ELR (cell line): ENCODE results near the gene ACP2.

Experiments used
- DNase-seq: peaks from one replicate; pipeline ENCODE4 v3.0.0-alpha.2; 2015; ENCODE audit warnings: low read depth

The ACP2 gene

DNA sequence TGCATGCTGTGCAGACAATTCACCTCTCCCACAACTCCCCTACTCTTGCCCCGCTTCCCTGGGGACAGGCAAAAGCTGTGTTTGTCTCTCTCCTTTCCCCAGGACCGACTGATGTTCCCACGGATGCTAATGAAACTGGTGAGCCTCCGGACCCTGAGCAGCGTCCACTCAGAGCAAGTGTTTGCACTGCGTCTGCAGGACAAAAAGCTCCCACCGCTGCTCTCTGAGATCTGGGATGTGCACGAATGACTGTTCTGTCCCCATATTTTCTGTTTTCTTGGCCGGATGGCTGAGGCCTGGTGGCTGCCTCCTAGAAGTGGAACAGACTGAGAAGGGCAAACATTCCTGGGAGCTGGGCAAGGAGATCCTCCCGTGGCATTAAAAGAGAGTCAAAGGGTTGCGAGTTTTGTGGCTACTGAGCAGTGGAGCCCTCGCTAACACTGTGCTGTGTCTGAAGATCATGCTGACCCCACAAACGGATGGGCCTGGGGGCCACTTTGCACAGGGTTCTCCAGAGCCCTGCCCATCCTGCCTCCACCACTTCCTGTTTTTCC, 19.9 kb upstream of the ACP2 start:
- no peak for DNase-seq

DNA sequence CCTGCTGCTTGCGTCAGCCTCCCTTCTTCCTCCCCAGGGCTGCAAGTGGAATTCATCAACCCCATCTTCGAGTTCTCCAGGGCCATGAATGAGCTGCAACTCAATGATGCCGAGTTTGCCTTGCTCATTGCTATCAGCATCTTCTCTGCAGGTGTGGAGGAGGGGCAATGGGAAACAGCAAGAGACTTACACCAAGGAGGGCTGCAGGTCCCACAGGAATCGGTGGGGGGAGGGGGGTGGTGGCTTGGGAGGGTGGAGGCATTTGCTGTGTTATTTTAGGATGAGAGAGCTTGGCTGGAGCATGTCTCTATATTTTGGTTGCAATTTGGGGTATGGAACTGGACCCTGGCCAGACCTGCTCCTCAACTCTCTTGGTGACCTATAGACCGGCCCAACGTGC, 19.3 kb upstream of the ACP2 start:
- DNase-seq = no peak

DNA sequence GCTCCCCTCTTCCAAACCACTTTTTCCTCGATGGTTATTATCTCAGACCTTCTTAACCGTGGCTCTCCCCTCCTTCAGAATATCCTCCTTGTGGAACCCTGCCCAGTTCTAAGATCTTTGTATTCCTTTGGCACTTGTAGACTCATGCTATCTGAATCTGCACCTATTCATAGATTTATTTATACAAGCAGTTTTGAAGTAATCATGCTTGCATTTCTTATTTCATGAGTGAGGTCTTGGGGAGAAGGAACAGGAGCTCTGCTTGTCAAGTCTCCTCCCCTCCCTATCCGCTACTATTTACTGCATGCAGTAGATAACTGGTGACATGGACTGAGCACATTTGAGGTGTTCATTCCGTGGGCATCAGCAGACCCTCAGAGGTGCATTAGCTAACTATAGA, 15.9 kb upstream of the ACP2 start:
- DNase-seq = peak; percentile 37

DNA sequence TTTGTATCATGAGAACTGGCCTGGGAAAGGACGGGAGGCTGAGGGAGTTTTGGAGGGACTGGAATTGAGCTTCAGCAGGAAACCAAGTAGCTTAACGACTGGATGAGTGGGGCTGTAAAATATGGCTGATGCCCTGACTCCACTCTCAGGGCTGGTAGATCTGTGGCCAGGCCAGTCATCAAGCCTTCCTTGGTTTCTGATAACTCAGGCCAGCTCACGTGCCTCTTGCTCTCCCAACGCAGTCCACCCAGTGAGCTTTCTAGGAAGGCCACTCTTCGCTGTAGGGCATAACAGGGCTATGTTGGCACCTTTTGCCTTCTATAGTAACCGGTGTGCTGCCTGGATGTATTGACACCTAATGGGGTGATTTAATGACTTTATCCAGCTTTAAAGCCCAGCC, 15.5 kb upstream of the ACP2 start:
- DNase-seq = no peak

DNA sequence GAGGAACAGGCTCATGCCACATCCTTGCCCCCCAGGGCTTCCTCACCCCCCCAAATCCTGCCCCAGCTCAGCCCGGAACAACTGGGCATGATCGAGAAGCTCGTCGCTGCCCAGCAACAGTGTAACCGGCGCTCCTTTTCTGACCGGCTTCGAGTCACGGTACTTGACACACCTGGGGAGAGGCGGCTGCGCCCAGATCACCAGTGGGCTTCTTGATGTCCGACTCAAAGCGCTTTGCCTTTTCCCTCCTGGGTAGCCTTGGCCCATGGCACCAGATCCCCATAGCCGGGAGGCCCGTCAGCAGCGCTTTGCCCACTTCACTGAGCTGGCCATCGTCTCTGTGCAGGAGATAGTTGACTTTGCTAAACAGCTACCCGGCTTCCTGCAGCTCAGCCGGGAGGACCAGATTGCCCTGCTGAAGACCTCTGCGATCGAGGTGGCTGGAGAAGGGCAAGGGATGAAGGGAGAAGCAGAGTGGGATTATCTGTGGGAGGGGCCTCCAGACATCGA, 12.7 kb upstream of the ACP2 start:
- no peak for DNase-seq

DNA sequence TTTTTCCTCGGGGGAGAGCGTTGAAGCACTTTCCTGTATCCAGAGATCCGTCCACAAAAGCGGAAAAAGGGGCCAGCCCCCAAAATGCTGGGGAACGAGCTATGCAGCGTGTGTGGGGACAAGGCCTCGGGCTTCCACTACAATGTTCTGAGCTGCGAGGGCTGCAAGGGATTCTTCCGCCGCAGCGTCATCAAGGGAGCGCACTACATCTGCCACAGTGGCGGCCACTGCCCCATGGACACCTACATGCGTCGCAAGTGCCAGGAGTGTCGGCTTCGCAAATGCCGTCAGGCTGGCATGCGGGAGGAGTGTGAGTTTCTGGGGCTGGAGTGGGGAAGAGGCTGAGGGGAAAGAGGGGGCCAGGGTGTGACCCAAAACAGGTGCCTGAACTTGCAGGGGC, 11.8 kb upstream of the ACP2 start:
- no peak for DNase-seq

DNA sequence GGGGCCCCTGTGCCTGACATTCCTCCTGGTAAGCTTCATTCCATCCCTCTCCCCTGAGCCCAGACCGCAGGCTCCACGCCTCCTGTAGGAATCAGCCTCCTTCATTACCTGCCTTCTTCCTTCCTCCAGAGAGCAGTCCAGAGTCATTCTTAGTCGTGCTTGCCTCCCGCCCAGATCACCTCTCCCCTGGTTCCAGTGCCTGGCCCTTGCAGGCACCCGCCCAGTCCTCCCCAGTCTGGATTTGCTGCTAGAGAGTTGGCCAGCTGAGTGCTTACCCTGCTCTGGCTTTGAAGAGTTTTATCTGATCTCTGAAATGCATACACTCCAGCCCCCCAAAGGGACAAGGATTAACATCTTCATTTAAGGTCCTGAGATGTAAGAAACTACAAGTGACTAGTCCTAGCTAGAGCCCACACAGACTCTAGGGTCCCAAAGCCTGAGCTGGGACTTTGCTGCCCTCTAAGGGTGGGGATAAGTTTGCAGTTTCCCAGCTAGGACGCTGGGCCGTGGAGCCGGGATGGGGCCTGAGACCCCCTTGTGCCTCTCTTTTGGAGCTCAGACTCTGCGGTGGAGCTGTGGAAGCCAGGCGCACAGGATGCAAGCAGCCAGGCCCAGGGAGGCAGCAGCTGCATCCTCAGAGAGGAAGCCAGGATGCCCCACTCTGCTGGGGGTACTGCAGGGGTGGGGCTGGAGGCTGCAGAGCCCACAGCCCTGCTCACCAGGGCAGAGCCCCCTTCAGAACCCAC, 10.8 kb upstream of the ACP2 start:
- DNase-seq = peak; percentile 50

DNA sequence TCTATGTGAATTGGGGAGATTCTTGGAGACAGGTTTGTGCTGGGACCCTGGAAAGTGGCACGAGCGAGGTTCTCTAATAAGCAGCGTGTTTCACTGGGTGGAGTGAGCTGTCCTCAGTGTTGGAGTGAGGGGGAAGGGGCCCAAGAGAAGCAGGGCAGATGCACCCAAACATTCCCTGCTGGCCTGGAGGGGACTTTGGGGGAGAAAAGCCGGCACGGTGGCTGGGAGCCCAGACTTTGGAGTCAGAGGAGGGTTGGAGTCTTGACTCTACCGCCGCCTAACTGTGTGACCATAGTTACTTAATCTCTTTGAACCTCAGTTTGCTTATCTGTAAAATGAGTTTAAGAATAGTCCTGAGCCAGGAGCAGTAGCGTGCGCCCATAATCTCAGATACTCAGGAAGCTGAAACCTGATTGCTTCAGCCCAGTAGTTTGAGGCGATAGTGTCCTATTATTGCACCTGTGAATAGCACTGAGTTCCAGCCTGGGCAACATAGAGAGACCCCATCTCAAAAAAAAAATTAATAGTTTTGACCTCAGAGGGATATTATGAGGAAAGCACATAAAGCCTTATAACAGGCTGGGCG, 9.8 kb upstream of the ACP2 start:
- no peak for DNase-seq

DNA sequence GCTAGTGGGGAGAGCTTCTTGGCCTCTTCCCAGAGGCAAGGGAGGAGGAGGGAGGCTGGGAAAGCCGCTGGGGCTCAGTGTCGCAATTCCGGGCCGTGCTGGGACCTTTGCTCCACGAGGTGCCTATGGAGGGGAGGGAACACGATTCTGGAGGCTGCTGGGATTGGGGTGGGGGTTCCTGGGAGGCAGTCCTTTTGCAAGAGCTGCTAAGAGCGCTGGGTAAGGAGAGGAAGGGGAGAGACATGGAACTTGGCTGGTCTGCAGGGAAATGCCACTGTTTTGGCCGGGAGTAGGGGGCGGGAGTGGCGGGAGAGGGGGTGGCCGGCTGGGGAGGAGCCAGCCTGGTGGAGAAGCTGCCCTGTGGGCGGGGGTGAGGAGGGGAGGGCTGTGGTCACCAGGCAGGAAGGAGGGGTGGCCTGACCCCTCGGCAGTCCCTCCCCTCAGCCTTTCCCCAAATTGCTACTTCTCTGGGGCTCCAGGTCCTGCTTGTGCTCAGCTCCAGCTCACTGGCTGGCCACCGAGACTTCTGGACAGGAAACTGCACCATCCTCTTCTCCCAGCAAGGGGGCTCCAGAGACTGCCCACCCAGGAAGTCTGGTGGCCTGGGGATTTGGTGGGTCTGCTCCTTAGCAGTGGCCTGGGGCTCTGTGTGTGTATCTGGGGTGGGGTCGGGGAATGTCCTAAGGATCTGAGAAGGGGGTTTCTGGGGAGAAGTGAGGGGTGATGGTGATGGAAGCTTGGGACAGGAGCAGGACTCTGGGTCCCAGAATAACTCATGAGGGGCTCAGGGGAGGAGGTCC, 9.1 kb upstream of the ACP2 start, which contains the start of gene NR1H3:
NR1H3 (plus strand) TSS at position 480 of the 800 bp plus-strand sequence. CDS start 1,221 bp downstream, outside the sequence.
- peak; percentile 72 for DNase-seq

DNA sequence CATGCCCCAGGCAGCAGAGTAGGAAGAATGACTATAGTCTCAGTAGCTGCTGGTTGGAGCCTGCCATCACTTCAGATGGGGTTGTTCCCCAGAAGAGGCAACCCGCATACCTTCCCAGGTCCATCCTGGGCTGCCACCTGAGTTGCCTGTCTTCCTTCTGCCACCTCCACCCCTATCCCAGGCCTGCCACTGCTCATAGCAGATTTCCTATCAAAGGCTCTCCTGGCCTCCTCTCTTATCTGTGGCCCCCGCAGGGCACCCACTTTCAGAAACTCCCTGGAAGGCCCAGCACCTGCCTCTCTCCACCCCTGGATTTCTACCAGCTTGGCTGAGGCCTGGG, 8.5 kb upstream of the ACP2 start:
- no peak for DNase-seq

DNA sequence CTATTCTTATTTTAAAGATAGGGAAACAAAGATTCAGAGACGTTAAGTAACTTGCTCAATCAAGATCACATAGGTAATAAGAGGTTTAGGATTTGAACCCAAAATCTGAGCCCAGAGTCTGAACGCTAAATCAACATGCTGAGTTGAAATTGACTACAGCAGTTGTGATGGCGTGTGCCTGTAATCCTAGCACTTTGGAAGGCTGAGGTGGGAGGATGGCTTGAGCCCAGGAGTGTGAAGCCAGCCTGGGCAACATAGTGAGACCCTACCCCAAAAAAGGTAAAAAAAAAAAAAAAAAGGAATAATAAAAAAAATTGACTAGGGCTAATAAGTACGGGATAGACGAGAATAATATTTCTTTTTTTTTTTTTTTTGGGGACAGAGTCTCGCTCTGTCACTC, 7.8 kb upstream of the ACP2 start:
- no peak for DNase-seq

DNA sequence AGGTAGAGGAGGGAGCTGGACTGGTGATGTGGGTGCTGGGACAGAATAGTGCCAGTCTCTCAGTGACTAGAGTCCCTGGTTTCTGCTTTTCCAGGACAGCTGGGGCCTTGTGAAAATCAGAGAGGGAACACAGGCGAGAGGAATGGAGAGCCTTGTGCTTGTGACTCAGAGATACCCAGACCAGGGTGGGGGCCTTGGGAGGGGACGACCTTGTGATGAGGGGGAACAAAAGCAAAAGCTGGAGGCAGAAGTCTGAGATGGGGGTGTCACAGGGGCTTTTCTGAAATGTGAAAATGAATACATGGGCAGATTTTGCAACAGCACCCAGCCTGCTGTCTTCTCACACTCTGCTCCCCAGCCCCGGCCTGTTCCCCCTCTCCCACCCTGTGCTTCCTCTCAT, 5.8 kb upstream of the ACP2 start:
- DNase-seq = no peak

DNA sequence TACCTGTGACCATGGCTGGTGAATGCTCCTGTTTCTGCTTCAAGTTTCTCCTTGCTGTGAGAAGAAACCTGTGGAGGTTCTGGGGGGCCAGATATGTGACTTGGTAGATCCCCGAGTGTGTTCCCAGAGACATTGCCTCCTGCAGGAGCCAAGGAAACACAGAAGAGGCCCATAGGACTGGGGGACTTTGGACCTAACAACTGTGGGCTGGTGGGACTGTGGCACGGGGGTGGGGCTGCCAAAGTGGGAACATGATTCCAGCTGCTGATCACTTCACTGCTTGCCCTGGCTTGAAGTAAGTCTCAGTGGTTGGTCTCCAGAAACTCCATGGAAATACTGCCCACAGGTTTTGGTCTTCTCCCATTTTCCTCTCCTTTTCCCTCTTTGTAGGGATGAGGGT, 5.0 kb upstream of the ACP2 start:
- DNase-seq = no peak

DNA sequence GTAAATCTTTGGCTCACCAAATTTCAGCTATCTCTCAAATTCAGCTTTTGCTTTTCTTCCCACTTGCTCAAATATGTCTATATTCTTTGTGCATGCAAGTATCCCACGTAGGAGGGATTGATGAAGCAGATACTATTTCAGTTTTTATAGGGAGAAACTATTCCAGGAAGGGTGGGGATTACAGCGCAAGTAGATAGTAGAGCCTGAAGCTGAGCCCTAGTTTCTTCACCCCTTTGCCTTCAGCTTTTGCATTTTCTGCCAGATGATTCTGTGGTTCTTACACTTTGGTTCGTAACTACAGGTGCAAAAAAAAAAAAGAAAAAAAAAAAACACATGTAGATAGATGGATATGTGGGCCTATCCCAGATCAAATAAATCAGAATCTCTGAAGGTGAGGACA, 3.1 kb upstream of the ACP2 start:
- no peak for DNase-seq

DNA sequence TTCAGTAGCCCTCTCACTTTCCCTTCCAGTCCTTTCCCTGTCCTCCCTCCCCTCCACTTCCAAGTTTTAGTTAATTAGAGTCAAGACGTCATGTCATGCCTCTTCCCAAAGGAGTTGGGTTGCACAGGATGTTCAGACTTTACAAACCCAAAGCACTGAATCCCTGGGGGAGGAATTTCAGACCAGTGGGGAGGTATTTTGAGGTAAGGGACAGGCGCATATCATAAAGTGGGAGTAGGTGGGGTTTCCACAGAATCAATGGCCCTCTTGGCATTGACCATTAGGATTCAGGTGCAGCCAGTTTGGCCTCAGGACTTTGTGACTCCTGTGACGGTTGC, 733 bp upstream of the ACP2 start:
- DNase-seq = no peak

DNA sequence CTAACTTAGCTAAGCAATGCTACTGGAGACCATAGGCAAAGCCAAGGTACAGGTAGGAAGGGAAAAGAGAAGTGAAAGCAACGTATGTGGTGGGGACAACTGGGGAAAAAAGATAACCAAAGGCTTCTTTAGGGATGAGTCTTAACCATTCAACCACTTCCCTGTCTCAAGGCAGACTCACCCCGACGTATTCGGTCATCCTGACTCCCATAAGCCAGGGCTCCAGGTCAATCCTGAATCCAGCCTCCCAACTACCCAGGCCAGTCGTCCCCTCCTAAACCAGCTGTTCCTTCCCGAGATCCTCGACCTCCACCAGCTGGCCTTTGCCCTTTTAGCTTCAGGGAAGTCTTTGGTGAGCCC, 330 bp downstream of the ACP2 start:
- DNase-seq = peak; percentile 61

DNA sequence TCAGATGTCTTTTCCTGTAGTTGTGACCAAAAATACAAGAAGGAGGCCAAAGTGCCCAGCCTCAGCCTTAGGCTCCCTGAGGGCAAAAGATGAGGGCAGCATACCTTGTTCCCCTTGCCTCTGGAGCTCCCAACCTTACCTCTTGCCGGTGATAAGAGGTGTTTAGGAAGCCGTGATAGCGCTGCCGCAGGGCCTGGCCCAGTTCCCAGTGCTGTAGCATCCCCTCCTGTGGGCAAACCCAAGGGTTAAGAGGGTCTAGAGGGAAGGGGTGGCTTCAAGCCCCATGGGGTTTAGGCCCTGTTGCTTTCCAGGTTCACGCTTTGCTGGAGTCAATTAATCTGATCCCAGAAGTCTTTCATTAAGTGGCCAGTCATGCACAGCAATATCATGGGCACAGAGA, 1.1 kb downstream of the ACP2 start:
- no peak for DNase-seq

DNA sequence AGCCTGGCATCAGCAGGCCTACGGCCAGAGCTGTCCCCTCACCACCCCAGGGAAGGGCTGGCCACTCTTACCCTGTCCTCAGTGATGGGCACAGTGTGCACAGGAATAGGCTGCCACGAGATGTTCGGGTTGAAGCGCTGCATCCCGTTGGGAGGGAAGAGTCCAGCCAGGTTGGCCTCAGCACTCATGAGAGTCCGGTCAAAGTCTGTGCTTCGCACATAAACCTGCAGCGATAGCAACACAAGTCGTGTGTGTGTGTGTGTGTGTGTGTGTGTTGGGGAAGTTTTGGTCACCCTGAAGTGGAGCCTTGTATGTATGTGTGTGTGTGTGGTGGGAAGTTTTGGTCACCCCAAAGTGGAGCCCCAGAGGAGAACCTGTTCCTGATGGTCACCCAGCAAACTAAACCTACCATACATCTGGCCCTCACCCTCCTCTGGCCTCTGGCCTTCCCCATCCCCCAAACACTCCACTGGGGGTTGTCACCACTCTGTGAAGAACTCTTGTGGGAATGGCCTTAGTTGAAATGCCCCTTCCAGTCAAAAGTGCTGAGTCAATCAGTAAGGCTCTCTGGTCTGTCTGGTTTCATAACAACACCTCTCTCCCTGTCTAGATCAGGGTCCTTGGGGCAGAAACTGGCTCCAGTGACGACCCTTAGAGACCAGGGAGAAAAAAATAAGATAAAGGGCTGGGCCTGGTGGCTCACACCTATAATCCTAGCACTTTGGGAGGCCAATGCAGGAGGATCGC, 2.8 kb downstream of the ACP2 start:
- no peak for DNase-seq

DNA sequence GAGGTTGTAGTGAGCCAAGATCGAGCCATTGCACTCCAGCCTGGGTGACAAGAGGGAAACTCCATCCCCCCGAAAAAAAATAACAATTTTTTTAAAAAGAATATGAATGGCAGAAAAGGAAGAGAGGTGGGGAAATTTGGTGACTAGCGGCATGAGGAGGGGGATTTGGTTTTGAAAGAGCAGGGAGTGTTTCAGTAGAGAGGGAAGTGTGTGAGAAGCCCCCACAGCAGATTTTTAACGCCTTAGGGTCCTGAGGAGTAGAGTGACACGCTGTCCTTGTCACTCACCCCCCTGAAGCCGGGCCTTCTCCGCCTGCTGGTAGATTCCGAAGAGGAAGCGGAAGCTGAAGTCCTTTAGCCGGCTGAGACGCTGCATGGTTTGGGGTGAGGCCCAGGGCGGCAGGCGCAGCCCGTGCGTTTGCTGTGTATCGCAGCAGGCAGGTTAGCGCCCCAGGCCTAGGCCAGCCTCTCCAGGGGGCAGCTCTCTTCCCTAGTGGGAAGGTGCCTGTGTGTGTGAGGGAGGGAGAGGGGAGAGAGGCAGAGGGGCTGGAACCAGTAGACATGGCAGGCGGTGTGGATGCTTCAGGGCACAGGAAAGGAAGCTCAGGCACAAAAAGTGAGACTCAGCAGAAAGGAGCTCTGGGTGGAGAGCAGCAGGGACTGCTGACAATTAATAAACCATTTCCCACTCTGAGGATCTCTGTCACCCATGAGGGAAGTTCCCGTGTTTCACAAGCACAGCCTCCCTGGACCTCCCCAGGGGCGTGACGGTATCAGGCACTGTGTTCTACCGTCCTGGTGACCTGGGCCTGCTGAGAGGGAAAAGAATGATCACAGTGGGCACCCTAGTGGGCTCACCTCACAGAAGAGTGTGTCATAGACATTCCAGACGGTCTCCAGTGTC, 3.9 kb downstream of the ACP2 start:
- no peak for DNase-seq

DNA sequence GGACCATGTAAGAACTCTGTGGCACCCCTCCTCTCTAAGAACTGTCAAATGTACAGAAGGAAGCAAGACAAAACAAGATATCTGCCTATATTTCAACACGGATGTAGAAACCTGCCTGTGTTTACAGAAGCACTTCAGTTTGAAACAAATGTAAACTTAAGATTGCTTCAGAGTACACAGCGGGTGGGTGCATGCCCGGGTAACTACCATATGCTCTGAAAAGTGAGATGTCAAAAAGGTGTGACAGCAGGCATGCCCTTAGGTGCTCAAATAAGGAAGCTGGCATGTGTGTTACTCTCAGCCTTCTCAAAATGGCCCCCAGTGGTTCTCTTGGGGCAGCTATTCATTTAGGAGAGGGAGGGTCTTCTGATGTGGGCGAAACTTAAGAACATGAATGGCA, 5.2 kb downstream of the ACP2 start:
- DNase-seq = no peak

DNA sequence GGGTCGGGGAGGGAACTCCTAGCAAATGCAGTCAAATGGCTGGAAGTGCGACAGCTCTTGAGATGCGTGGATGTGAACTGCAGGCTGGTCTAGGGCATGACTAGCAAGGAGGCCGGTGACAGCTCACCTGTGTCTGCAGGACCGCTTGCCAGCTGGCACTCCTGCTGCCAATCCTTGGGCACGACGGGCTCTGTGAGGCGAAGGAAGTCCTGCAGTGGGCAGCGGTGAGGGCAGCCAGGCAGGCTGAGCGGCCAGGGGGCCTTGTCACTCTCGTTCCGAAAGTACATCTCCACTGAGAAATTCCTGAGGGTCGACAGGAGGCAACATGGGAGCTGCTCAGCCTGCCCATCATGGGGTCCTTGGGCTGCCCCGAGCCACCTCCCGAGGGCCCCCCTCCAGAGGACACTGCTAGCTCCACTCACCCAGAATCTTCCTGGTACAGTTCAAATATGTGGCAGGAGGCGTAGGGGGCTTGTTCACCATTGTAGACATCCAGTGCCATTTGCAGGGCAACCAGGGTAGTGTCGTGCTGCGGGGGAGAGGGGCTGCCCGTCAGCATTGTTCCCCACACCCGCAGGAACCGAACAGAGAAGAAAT, 5.9 kb downstream of the ACP2 start:
- DNase-seq = no peak
